H1 (cell line): ENCODE results near the gene RPRML. TPM values are rescaled to one million over a fixed set of nuclear protein-coding genes. Genes with fewer than 3 reads are reported as not detected.

Experiments
- ASH2L ChIP-seq: fragments of 200-600, 300-600 bp; sonication (generic); IDR thresholded peaks from one replicate; pipeline ENCODE4 v1.7.1; 2017; ENCODE audit warnings: low read length
- CTCF ChIP-seq, 3 experiments: IDR thresholded peaks; 1 replicate in 2 of 3; 2 replicates in 1 of 3; pipeline versions ENCODE4 v1.5.1 to v1.6.1; 2011; ENCODE audit warnings: low read length in 3 of 3, mild to moderate bottlenecking in 3 of 3, inconsistent platforms in 2 of 3, low read depth in 1 of 3, moderate library complexity in 1 of 3; ENCODE audit not compliant: insufficient read depth in 1 of 3; ENCODE audit errors: control extremely low read depth in 1 of 3
- NANOG ChIP-seq: IDR thresholded peaks from 2 replicates; pipeline ENCODE4 v1.6.1; 2011; ENCODE audit warnings: low read length, low read depth, mild to moderate bottlenecking, inconsistent platforms; ENCODE audit not compliant: insufficient read depth, poor library complexity, severe bottlenecking
- SP1 ChIP-seq: IDR thresholded peaks from 2 replicates; pipeline ENCODE4 v1.6.1; 2011; ENCODE audit warnings: low read depth, low read length
- polyA plus RNA-seq, 7 experiments: library from polyadenylated mRNA; depleted of rRNA in 3 of 7; stranded (reverse) in 5 of 7; unstranded in 2 of 7; fragments of >200 nt in 5 of 7; fragments of 200-250 nt in 2 of 7; gene quantifications; 1 replicate in 5 of 7; 2 replicates in 1 of 7; 4 replicates in 1 of 7; pipeline versions ENCODE4 v1.2.1 to v1.2.3, GENCODE V29; 2011 to 2013; ENCODE audit warnings: missing spikeins in 2 of 7, mixed read lengths in 2 of 7
- total RNA-seq: library from RNA; stranded (reverse); fragmentation: NEBNext Ultra II Directional; extraction: Animal tissue kit (Norgen Biotek cat#: 25700); gene quantifications from 2 replicates; pipeline ENCODE4 v1.2.1, GENCODE V29; 2021

The RPRML gene
- total and polyA plus RNA-seq, 2 of the 8 experiments (the other 6 are each of a cell fraction or from before 2014, with no cell fraction given), result 3.5 to 5.5 TPM

- no peak for TF ChIP-seq CTCF (IDR thresholded peaks at IDR 0.05; ENCODE audit: control extremely low read depth in 1 of 3, insufficient read depth in 1 of 3, low read depth in 1 of 3, low read length in 3 of 3)
- TF ChIP-seq SP1, result no peak
- TF ChIP-seq ASH2L, result no peak
- TF ChIP-seq NANOG, result no peak
These were observed 43.3 kb downstream of the RPRML start (continued) for GRCh38 chr17:46935658-46936266.
